Stimulated activated CD4-positive, alpha-beta T cell treated with anti-CD3 and anti-CD28 coated beads, Interleukin-12 subunit alpha, Interleukin-12 subunit beta, amount 100 ng/mL, for 4 hours (primary cell): ENCODE data around the gene ICOS.
A peak's percentile ranks its signal among the peaks of the same experiment; 100 is the strongest.
"Not testable (repeated sequence)": the region's sequence is repeated elsewhere in the genome, so short reads cannot be mapped to it uniquely, and the experiment has no call there.

Source experiments
- DNase-seq: peaks from one replicate; pipeline ENCODE4 v3.0.0-alpha.2; 2020

Gene ICOS

GRCh38 chr2:203918839-203919238, 17.7 kb upstream of the ICOS start:
- no peak for DNase-seq

GRCh38 chr2:203925512-203926158, 10.9 kb upstream of the ICOS start:
- DNase-seq, result no peak

GRCh38 chr2:203928849-203929248, 7.7 kb upstream of the ICOS start:
- no peak for DNase-seq

GRCh38 chr2:203931262-203931661, 5.3 kb upstream of the ICOS start:
- not testable (repeated sequence) for DNase-seq

GRCh38 chr2:203934041-203934492, 2.5 kb upstream of the ICOS start:
- DNase-seq, result peak; percentile 44

- DNase-seq, result no peak
Observed at GRCh38 chr2:203934711-203935438, 1.7 kb upstream of the ICOS start.

GRCh38 chr2:203935568-203935967, 995 bp upstream of the ICOS start:
- no peak for DNase-seq

GRCh38 chr2:203936949-203937348, 386 bp downstream of the ICOS start:
- DNase-seq, result no peak

- no peak for DNase-seq
Observed at GRCh38 chr2:203937788-203938187, 1.2 kb downstream of the ICOS start.

- no peak for DNase-seq
Observed at GRCh38 chr2:203940039-203940438, 3.5 kb downstream of the ICOS start.

- DNase-seq, result not testable (repeated sequence)
Observed at GRCh38 chr2:203943493-203944382, 7.2 kb downstream of the ICOS start.

- no peak for DNase-seq
Observed at GRCh38 chr2:203948733-203949132, 12.2 kb downstream of the ICOS start.

- DNase-seq, result no peak
Observed at GRCh38 chr2:203949228-203949627, 12.7 kb downstream of the ICOS start.

GRCh38 chr2:203951366-203951902, 14.9 kb downstream of the ICOS start:
- no peak for DNase-seq

GRCh38 chr2:203959265-203959664, 22.7 kb downstream of the ICOS start:
- DNase-seq, result no peak

GRCh38 chr2:203959672-203960071, 23.1 kb downstream of the ICOS start:
- no peak for DNase-seq

- DNase-seq, result no peak
Observed at GRCh38 chr2:203960811-203961210, 24.2 kb downstream of the ICOS start.

GRCh38 chr2:203965190-203965589, 28.6 kb downstream of the ICOS start:
- DNase-seq, result not testable (repeated sequence)

GRCh38 chr2:203971251-203971650, 34.7 kb downstream of the ICOS start:
- DNase-seq, result no peak

GRCh38 chr2:203972066-203972465, 35.5 kb downstream of the ICOS start:
- DNase-seq, result no peak

- DNase-seq, result no peak
Observed at GRCh38 chr2:203973000-203973399, 36.4 kb downstream of the ICOS start.

GRCh38 chr2:203973676-203974075, 37.1 kb downstream of the ICOS start:
- DNase-seq, result no peak

GRCh38 chr2:203975912-203976311, 39.3 kb downstream of the ICOS start:
- DNase-seq, result no peak
